Mammary epithelial cell (primary cell): Measurements from ENCODE around the gene PLD6.

Experiments used
- EZH2 ChIP-seq: IDR thresholded peaks from 2 replicates; pipeline ENCODE4 v1.6.1; 2012; ENCODE audit warnings: low read length, inconsistent platforms, borderline replicate concordance
- TF ChIP-seq, protein P1 (sequence below), 2 donors: IDR thresholded peaks in 1 of 2; conservative IDR thresholded peaks in 1 of 2; 2 replicates each; pipeline ENCODE4 v1.5.1; 2011 to 2012; ENCODE audit warnings: inconsistent platforms in 2 of 2, low read length in 2 of 2, mild to moderate bottlenecking in 2 of 2, control low read depth in 1 of 2, low read depth in 1 of 2; ENCODE audit not compliant: insufficient read depth in 1 of 2; ENCODE audit errors: extremely low read depth in 1 of 2

DNA sequence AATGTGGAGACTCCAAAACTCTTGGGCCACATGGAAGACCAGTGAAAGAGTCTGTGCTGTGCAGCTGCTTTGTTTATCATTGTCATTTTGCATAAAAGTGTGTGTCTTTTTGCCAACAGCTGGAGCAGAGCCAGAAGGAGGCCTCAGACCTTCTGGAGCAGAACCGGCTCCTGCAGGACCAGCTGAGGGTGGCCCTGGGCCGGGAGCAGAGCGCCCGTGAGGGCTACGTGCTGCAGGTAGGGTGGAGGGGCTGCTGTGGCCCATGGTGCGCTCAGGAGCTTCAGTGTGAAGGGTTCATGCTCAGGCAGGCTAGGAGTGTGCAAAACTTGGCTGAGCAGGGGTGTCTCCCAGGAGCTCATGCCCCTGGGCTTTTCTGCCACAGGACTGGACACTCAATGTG lies 45.0 kb downstream of the PLD6 start:
- no peak for TF ChIP-seq EZH2
- TF ChIP-seq, protein P1, sequence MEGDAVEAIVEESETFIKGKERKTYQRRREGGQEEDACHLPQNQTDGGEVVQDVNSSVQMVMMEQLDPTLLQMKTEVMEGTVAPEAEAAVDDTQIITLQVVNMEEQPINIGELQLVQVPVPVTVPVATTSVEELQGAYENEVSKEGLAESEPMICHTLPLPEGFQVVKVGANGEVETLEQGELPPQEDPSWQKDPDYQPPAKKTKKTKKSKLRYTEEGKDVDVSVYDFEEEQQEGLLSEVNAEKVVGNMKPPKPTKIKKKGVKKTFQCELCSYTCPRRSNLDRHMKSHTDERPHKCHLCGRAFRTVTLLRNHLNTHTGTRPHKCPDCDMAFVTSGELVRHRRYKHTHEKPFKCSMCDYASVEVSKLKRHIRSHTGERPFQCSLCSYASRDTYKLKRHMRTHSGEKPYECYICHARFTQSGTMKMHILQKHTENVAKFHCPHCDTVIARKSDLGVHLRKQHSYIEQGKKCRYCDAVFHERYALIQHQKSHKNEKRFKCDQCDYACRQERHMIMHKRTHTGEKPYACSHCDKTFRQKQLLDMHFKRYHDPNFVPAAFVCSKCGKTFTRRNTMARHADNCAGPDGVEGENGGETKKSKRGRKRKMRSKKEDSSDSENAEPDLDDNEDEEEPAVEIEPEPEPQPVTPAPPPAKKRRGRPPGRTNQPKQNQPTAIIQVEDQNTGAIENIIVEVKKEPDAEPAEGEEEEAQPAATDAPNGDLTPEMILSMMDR (conservative IDR thresholded peaks at IDR 0.05 in 1 of 2, IDR thresholded peaks at IDR 0.05 in 1 of 2; ENCODE audit: extremely low read depth in 1 of 2, insufficient read depth in 1 of 2, low read depth in 1 of 2, low read length in 2 of 2), result no peak
